T-helper 1 cell treated with Interleukin-12 subunit alpha and Interleukin-12 subunit beta and Interleukin-4 antibody, amounts not matched to agents 30 μg/mL and 1 μg/mL, for 36 hours (primary cell): Measurements from ENCODE around the gene CCDC107.

ENCODE experiments used
- H3K27ac Mint-ChIP-seq: one replicate; pipeline ENCODE4 v1.8.0; 2021; ENCODE audit warnings: mild to moderate bottlenecking, mixed read lengths
- H3K27me3 Mint-ChIP-seq: one replicate; pipeline ENCODE4 v1.8.0; 2021; ENCODE audit warnings: low read depth, mixed read lengths
- H3K36me3 Mint-ChIP-seq: one replicate; pipeline ENCODE4 v1.8.0; 2021; ENCODE audit warnings: low read depth, mixed read lengths
- H3K4me1 Mint-ChIP-seq: one replicate; pipeline ENCODE4 v1.8.0; 2021; ENCODE audit warnings: low read depth, mixed read lengths
- H3K4me3 Mint-ChIP-seq: one replicate; pipeline ENCODE4 v1.8.0; 2021; ENCODE audit warnings: mild to moderate bottlenecking, moderate library complexity, mixed read lengths
- H3K9me3 Mint-ChIP-seq: one replicate; pipeline ENCODE4 v1.8.0; 2021; ENCODE audit warnings: mixed read lengths

CCDC107 gene

GRCh38 chr9:35646533-35647265 lies 11.4 kb upstream of the CCDC107 start:
- Mint-ChIP-seq H3K9me3 (peaks cover under 1% of the 10 kb centered on the region), H3K27me3 (no peaks in the 10 kb centered on the region), H3K27ac (peak overlapping the region; percentile 99), H3K36me3 (peaks cover 35% of the 10 kb centered on the region), H3K4me1 (peaks cover 46% of the 10 kb centered on the region), H3K4me3 (peak overlapping the region; percentile 99)

GRCh38 chr9:35649431-35650340 lies 8.4 kb upstream of the CCDC107 start:
- peaks cover 25% of the 10 kb centered on the region for H3K36me3 Mint-ChIP-seq
- no peaks in the 10 kb centered on the region for H3K9me3 Mint-ChIP-seq
- peak overlapping the region; percentile 99 for H3K4me3 Mint-ChIP-seq
- peak overlapping the region; percentile 99 for H3K27ac Mint-ChIP-seq
- H3K4me1 Mint-ChIP-seq: peaks cover 48% of the 10 kb centered on the region
- no peaks in the 10 kb centered on the region for H3K27me3 Mint-ChIP-seq

- Mint-ChIP-seq H3K9me3 (no peaks in the 10 kb centered on the region), H3K27me3 (no peaks in the 10 kb centered on the region), H3K4me1 (peaks cover 45% of the 10 kb centered on the region), H3K27ac (peak within 1 kb of the TSS; percentile 99), H3K36me3 (peaks cover 24% of the 10 kb centered on the region), H3K4me3 (peak within 1 kb of the TSS; percentile 99)
These were observed 7.5 kb upstream of the CCDC107 start, which contains the start of gene SIT1 for GRCh38 chr9:35650341-35651158. Gene SIT1 (minus strand): TSS chr9:35650931. CDS start chr9:35650853, 78 bp downstream.

- H3K27ac Mint-ChIP-seq: peak overlapping the region; percentile 26
- H3K4me1 Mint-ChIP-seq: peaks cover 53% of the 10 kb centered on the region
- no peaks in the 10 kb centered on the region for H3K9me3 Mint-ChIP-seq
- peaks cover 20% of the 10 kb centered on the region for H3K36me3 Mint-ChIP-seq
- no peaks in the 10 kb centered on the region for H3K27me3 Mint-ChIP-seq
- peak overlapping the region; percentile 50 for H3K4me3 Mint-ChIP-seq
These were observed 5.9 kb upstream of the CCDC107 start for GRCh38 chr9:35651956-35652828.

GRCh38 chr9:35652829-35653209 lies 5.3 kb upstream of the CCDC107 start:
- Mint-ChIP-seq H3K9me3 (no peaks in the 10 kb centered on the region), H3K36me3 (peaks cover 18% of the 10 kb centered on the region), H3K4me1 (peaks cover 52% of the 10 kb centered on the region), H3K27ac (no peak overlapping the region), H3K4me3 (no peak overlapping the region), H3K27me3 (peaks cover 2% of the 10 kb centered on the region)

- Mint-ChIP-seq H3K4me1 (peaks cover 46% of the 10 kb centered on the region), H3K36me3 (peaks cover 13% of the 10 kb centered on the region)
These were observed 4.5 kb upstream of the CCDC107 start for GRCh38 chr9:35653611-35654010.

GRCh38 chr9:35656348-35656747 lies 1.7 kb upstream of the CCDC107 start:
- H3K4me1 Mint-ChIP-seq: peaks cover 53% of the 10 kb centered on the region
- no peak overlapping the region for H3K27ac Mint-ChIP-seq
- H3K9me3 Mint-ChIP-seq: no peaks in the 10 kb centered on the region
- H3K36me3 Mint-ChIP-seq: peaks cover 19% of the 10 kb centered on the region
- H3K4me3 Mint-ChIP-seq: peak overlapping the region; percentile 75
- peaks cover 4% of the 10 kb centered on the region for H3K27me3 Mint-ChIP-seq

More at GRCh38 chr9:35653611-35654010, 4.5 kb upstream of the CCDC107 start:
- Mint-ChIP-seq H3K27me3 (peaks cover 4% of the 10 kb centered on the region), H3K4me3 (no peak overlapping the region), H3K9me3 (no peaks in the 10 kb centered on the region), H3K27ac (no peak overlapping the region)

- H3K36me3 Mint-ChIP-seq: peaks cover 23% of the 10 kb centered on the region
- H3K27ac Mint-ChIP-seq: peak overlapping the region; percentile 100
These were observed 1.1 kb upstream of the CCDC107 start for GRCh38 chr9:35656831-35657545.

GRCh38 chr9:35657546-35658136 lies 451 bp upstream of the CCDC107 start, which contains the start of gene RMRP:
Gene RMRP (minus strand): TSS chr9:35658019.
- Mint-ChIP-seq H3K27me3 (peaks cover 4% of the 10 kb centered on the region), H3K9me3 (no peaks in the 10 kb centered on the region), H3K4me1 (peaks cover 56% of the 10 kb centered on the region), H3K36me3 (peaks cover 28% of the 10 kb centered on the region), H3K4me3 (peak within 1 kb of the TSS; percentile 90), H3K27ac (peak within 1 kb of the TSS; percentile 100)

More at GRCh38 chr9:35656831-35657545, 1.1 kb upstream of the CCDC107 start:
- H3K9me3 Mint-ChIP-seq: no peaks in the 10 kb centered on the region
- H3K27me3 Mint-ChIP-seq: peaks cover 4% of the 10 kb centered on the region
- peak overlapping the region; percentile 75 for H3K4me3 Mint-ChIP-seq
- peaks cover 52% of the 10 kb centered on the region for H3K4me1 Mint-ChIP-seq

GRCh38 chr9:35658968-35659220 lies 802 bp downstream of the CCDC107 start:
- Mint-ChIP-seq H3K4me3 (peak overlapping the region; percentile 90), H3K27me3 (peaks cover 4% of the 10 kb centered on the region), H3K27ac (peak overlapping the region; percentile 80), H3K36me3 (peaks cover 29% of the 10 kb centered on the region), H3K9me3 (no peaks in the 10 kb centered on the region), H3K4me1 (peaks cover 66% of the 10 kb centered on the region)

- no peaks in the 10 kb centered on the region for H3K9me3 Mint-ChIP-seq
- H3K27ac Mint-ChIP-seq: peak overlapping the region; percentile 80
- peaks cover 70% of the 10 kb centered on the region for H3K4me1 Mint-ChIP-seq
- peak overlapping the region; percentile 90 for H3K4me3 Mint-ChIP-seq
- peaks cover 4% of the 10 kb centered on the region for H3K27me3 Mint-ChIP-seq
- peaks cover 29% of the 10 kb centered on the region for H3K36me3 Mint-ChIP-seq
These were observed 1.2 kb downstream of the CCDC107 start for GRCh38 chr9:35659340-35659739.

GRCh38 chr9:35660966-35661415 lies 2.9 kb downstream of the CCDC107 start:
- H3K36me3 Mint-ChIP-seq: peaks cover 29% of the 10 kb centered on the region
- H3K4me3 Mint-ChIP-seq: peak overlapping the region; percentile 22
- no peaks in the 10 kb centered on the region for H3K9me3 Mint-ChIP-seq
- H3K4me1 Mint-ChIP-seq: peaks cover 71% of the 10 kb centered on the region
- peak overlapping the region; percentile 37 for H3K27ac Mint-ChIP-seq
- peaks cover 4% of the 10 kb centered on the region for H3K27me3 Mint-ChIP-seq
